Posterior vena cava (tissue), 2 donors: Measurements from ENCODE around the gene EMX2. TPM values are rescaled to one million over a fixed set of nuclear protein-coding genes. Genes with fewer than 3 reads are reported as not detected.
"Not testable (repeated sequence)": the region's sequence is repeated elsewhere in the genome, so short reads cannot be mapped to it uniquely, and the experiment has no call there.

ENCODE experiments used
- DNase-seq: peaks from one replicate; pipeline ENCODE4 v3.0.0-alpha.2; 2020; ENCODE audit warnings: low spot score
- intact Hi-C, 2 donors: fragments of 100-400 bp; cut with DNase I; formaldehyde crosslinking; loops; one replicate each; pipeline versions ENCODE4 v1.14.1 to v1.14.2; 2022 to 2023
- long read RNA-seq, 2 donors: library from polyadenylated mRNA; unstranded; transcript quantifications; one replicate each; pipeline ENCODE4 v2.0.0, GENCODE V29; 2020 to 2021
- total RNA-seq, 2 donors: library from RNA; stranded (reverse); fragmentation: NEBNext Ultra II Directional; extraction: Animal tissue kit (Norgen Biotek cat#: 25700); gene quantifications; one replicate each; pipeline ENCODE4 v1.2.1, GENCODE V29; 2021
- donor health status: DM: yes; HTN: yes; CAD: no.
- donor health status: DM: yes; HTN: yes; CAD: no.

The EMX2 gene
- total RNA-seq, result 1 to 10 TPM; 2.5 to 3.6 TPM
- long read RNA-seq, donor 1, partial matches to known transcripts, result 0 of 4 reads
- long read RNA-seq, donor 1, other reads (novel, unspliced or antisense), result 2 of 4 reads
- long read RNA-seq, donor 2, partial matches to known transcripts, result 0 of 4 reads
- long read RNA-seq, donor 2, other reads (novel, unspliced or antisense), result 2 of 4 reads

DNA sequence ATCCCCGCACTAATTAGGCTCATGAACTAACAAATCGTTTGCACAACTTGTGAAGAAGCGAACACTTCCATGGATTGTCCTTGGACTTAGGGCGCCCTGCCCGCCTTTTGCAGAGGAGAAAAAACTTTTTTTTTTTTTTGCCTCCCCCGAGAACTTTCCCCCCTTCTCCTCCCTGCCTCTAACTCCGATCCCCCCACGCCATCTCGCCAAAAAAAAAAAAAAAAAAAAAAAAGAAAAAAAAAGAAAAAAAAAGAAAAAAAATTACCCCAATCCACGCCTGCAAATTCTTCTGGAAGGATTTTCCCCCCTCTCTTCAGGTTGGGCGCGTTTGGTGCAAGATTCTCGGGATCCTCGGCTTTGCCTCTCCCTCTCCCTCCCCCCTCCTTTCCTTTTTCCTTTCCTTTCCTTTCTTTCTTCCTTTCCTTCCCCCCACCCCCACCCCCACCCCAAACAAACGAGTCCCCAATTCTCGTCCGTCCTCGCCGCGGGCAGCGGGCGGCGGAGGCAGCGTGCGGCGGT lies at the start of gene EMX2:
EMX2 (plus strand) TSS at position 41 of the 519 bp plus-strand sequence. CDS start 522 bp downstream, outside the sequence.
- no peak for DNase-seq
- intact Hi-C loops, result no loop called here

DNA sequence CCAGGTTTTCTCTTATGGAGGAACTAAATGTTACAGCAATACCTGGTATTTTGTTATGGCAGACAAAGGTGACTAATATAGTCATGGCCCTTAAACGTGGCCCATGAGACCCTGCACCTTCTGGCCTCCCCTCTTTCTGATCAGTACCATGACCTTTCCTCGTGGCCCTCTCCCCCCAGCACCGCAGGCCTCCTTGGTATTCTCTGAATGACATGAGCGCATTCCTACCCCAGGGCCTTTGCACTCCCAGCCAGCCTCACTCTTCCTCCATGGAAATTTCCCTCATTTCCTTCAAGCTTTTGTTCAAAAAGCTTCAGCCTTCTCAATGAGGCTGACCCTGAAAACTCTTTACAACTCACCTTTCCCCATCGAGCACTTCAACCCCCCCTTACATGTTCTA lies 46.5 kb upstream of the EMX2 start:
- no peak for DNase-seq
- intact Hi-C loops, result loop anchor here in 1 of 2 donors (5.0 to 10.0 kb wide), 2 partner anchors 741 to 919 kb away; no protein-coding TSS in a partner anchor

GRCh38 chr10:117496616-117497028 lies 45.9 kb upstream of the EMX2 start:
- intact Hi-C loops, result loop anchor here in 1 of 2 donors (5.0 to 10.0 kb wide), 2 partner anchors 741 to 918 kb away; no protein-coding TSS in a partner anchor
- DNase-seq, result peak; percentile 93

DNA sequence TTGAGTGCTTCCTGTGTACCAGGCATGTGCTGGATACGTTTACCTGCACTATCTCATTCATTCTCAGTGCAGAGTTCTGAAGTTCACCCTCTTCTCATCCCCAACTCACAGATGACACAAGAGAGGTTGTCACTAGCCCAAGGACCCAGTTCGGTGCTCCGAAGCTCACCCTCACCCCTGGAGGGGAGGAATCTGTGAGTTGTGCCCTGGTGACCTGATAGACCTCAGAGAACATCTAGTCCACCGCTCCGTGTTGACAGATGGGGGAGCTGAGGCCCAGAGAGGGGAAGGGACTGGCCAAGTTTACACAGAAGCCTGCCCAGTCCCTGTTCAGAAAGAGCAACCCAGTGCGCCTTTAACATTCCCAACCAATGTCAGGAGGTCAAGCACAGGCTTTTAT lies 44.8 kb upstream of the EMX2 start:
- intact Hi-C loops, result loop anchor here in 1 of 2 donors (5.0 to 10.0 kb wide), 2 partner anchors 740 to 917 kb away; no protein-coding TSS in a partner anchor
- no peak for DNase-seq

- DNase-seq, result no peak
- intact Hi-C loops, result loop anchor here in 1 of 2 donors (5.0 to 10.0 kb wide), 2 partner anchors 738 to 915 kb away; no protein-coding TSS in a partner anchor
Measured at GRCh38 chr10:117499248-117500105, 43.1 kb upstream of the EMX2 start.

DNA sequence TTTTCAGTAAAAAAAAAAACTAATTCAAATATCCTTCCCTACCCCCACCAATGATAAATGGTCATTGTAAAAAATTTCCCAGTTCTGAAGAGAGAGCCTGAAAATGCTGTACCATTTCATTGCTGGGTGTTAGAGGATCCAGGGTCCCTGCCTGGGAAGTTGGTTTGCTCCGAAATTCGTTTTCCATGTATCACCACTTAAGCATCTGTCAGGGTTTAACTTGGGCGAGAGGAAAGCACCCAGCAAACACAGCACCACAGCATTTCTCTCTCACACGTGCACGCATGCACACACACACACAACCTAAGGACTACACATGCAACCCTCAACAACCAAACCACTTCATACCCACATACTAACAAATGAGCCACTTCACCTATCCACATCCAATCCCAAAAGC lies 42.1 kb upstream of the EMX2 start:
- intact Hi-C loops, result no loop called here
- no peak for DNase-seq

DNA sequence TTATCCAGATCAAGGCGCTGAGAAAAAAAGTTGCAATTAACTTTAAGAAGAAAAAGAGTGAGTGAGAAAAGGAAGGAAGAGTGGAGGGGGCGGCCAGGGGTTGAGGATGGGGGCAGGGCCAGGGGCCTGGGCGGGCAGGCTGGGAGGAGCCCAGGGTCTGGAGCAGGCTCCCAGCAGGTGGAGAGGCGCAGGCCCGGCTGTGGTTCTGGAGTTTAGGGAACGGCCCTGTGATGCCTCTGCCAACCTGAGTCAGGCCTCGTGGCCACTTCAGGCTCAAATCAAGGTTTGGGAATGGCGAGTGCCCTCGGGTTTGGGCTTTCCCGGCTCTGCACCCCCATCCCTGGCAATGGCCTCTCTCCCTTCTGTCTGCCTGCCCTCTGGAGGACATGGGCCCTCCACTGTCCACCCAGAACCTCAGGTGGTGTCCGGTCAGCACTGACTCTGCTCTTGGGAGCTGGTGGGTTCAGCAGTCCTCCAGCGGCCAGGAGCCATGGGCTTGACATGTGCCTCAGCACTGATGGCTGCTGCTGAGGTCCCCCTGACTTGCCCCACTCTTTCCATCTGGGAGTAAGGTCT lies 41.0 kb upstream of the EMX2 start:
- DNase-seq, result no peak
- intact Hi-C loops, result no loop called here

GRCh38 chr10:117502421-117503243 lies 39.9 kb upstream of the EMX2 start:
- DNase-seq, result no peak
- intact Hi-C loops, result no loop called here

DNA sequence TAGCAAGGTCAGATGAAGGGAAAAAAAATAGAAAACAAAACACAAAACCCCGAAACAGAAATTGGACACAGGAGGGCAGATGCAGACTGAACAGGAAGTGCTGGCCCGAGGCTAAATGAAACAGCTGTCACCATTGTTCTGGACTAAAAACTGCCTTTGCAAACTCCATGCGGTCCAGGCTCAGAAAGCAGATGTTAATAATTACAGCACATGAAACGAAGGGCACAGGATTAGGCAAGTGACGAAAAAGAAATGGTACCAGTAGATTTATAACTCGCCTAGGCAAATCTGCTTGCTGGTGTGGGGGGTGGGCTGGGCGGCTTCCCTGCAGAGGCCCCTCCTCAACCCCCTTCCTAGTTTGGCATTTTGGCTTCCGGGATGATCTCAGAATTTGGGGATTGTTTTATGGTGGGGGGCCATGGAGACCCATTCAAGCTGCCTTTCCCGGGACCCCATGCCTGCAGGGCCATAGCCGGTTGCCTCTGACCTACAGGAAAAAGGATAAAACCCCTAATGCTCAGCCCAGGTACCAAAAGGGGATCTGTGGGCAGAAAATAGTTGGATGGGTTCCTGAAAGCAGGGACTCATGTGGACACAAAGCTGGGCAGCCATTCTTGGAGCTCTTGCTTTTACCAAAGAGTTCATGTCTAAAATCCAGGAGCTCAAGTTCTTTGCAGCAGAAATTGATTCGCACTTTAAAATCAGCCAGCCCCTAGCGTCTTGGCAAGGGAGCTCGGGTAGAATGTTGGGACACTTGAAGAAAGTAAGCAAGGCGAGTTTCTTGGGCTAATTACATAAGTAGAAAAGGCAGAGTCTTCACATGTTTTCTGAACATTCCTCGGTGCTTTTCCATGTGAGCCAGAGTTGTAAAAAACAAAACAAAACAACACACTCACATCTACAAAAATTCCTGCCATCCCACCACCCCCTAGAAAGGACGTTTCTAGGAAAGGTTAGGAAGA lies 39.0 kb upstream of the EMX2 start:
- DNase-seq, result no peak
- intact Hi-C loops, result no loop called here

DNA sequence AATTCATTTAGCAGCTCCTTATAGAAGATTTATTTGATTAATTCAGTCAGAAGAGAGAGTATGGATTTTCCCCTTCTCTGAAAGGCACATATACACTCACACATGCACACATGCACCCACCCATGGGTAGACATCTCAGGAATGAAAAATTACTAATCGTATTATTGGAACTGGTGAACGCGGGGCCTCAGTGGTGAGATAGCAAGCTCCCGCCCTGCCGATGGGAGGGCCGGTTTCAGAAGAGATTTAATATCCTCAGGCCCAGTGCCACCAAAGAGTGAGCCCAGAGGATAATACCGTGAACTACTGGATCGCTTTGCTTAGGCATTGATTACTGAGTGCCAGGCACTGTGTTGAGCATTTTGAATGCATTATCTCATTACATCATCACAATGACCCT lies 38.0 kb upstream of the EMX2 start:
- DNase-seq, result no peak
- intact Hi-C loops, result no loop called here

DNA sequence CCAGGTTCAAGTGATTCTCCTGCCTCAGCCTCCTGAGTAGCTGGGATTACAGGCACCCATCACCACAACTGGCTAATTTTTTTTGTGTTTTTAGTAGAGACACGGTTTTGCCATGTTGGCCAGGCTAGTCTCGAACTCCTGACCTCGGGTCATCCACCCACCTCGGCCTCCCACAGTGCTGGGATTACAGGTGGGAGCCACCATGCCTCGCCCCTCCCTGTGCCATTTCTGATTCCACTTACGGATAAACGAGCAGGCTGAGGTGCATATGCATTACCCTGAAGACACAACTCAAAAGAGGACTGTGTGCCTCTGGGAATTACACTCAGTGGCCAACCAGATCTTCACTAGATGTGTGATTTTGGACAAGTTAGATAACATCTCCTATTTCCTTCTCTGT lies 35.5 kb upstream of the EMX2 start:
- intact Hi-C loops, DNase-seq: not testable (repeated sequence)

- DNase-seq, result no peak
- intact Hi-C loops, result no loop called here
Measured at GRCh38 chr10:117509573-117509972, 33.0 kb upstream of the EMX2 start.

GRCh38 chr10:117511601-117512390 lies 30.8 kb upstream of the EMX2 start:
- intact Hi-C loops, result loop anchor here in 1 of 2 donors (10.0 kb wide), 1 partner anchor 933 kb away; no protein-coding TSS in a partner anchor
- DNase-seq, result no peak

DNA sequence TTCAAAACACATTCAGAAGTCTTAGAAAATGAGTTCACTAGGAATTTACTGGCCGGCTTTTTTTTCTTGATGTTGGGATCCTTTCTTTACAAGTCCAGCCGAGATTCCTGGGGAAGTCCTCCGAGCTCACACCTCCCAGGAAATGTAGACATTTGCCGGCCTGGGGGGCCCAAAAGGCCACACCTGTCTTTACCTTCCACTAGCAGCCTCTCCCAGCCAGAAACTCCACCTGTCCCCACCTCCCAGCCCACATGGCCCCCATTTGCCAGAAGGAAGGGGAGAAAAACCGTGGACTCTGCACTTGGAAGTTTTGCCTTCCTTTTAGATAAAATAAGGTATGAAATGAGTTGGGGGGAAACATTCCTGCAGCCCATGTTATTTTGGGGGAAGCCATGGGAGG lies 27.6 kb upstream of the EMX2 start:
- DNase-seq, result no peak
- intact Hi-C loops, result loop anchor here in 1 of 2 donors (10.0 kb wide), 1 partner anchor 930 kb away; no protein-coding TSS in a partner anchor

DNA sequence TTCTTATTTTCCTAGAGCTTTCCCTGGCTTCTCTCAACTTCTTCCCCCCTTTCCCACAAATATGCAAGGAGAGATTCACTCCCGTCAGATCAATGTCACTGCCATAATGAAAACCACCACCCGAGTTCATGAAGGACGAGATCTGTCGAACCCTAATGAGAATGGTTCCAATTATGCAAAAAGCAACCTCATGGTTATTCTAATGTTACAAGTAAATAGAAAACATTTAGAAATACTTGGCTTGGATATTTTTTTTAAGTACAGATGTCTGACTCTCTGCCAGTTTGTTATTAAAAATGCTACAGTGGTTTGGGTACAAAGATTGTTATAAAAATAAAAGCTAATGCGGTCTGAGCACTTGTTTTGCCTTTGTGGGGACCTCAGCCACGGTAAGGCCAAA lies 25.9 kb upstream of the EMX2 start:
- intact Hi-C loops, result loop anchor here in 1 of 2 donors (10.0 kb wide), 1 partner anchor 928 kb away; no protein-coding TSS in a partner anchor

DNA sequence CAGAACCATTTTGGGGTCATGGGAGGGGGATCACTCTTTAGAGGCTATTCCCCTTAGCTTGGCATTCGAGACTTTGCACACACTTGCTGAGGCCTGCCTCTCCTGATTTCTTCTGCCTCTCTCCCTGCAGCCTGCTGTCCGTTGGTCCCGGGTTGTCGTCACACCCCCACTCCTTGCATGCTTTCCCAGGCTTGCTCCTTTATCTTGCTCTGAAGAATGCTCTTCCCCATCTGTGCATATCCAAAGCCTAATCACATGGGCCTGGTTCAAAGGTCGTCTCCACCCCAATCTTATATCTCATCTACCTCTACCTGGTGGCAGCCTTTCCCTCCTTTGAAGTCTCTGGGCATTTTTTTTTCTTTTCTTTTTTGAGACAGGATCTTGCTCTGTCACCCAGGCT lies 24.3 kb upstream of the EMX2 start:
- intact Hi-C loops, result loop anchor here in 1 of 2 donors (10.0 kb wide), 1 partner anchor 927 kb away; no protein-coding TSS in a partner anchor
- no peak for DNase-seq

More for the DNA sequence above, 25.9 kb upstream of the EMX2 start:
- no peak for DNase-seq

GRCh38 chr10:117519286-117519685 lies 23.3 kb upstream of the EMX2 start:
- no peak for DNase-seq
- intact Hi-C loops, result loop anchor here in 1 of 2 donors (10.0 kb wide), 1 partner anchor 926 kb away; no protein-coding TSS in a partner anchor
